ENCODE measurements around the gene ALKBH8. TPM values are rescaled to one million over a fixed set of nuclear protein-coding genes. Genes with fewer than 3 reads are reported as not detected.

ALKBH8 gene
- total RNA-seq, 1 donor from 2014 or later, result 13.0 TPM

DNA sequence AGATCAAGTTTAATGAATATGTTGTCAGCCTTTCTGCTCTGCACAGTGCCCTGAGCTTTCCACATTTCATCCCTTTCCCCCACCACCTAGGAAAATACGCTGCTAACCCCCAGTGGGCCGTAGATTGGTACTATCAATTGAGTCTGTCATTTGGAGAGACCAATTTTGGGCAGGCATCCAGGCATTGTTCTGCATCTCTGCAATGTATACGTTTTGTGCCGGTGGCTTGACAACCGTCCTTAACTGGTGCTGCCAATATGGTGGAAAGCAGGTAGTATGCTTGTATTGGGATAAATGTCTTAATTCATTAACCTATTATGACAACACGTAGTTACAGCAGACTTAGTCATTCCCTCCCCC lies 26.7 kb upstream of the ALKBH8 start:
- Histone ChIP-seq H3K9me3 (ENCODE audit: insufficient read depth, low read depth, low read length) (no peaks in the 10 kb centered on the region), H3K79me2 (ENCODE audit: insufficient read depth, low read length) (no peaks in the 10 kb centered on the region), H3K36me3 (ENCODE audit: insufficient read depth, low read length) (no peaks in the 10 kb centered on the region), H3K4me3 (ENCODE audit: insufficient read depth, low read depth, low read length) (peak overlapping the region; percentile 78), H2AFZ (ENCODE audit: low read depth, low read length) (peak overlapping the region; percentile 99), H3K27me3 (ENCODE audit: insufficient read depth, low read length) (peaks cover 53% of the 10 kb centered on the region), H4K20me1 (ENCODE audit: insufficient read depth, low read length) (no peaks in the 10 kb centered on the region), H3K4me1 (ENCODE audit: insufficient read depth, low read length) (peaks cover 13% of the 10 kb centered on the region), H3K27ac (ENCODE audit: low read depth, low read length) (no peak overlapping the region), H3K9ac (ENCODE audit: low read length) (no peak overlapping the region), H3K4me2 (ENCODE audit: low read length) (peak overlapping the region; percentile 100)
- DNase-seq (ENCODE audit: low read depth) (no peak), FAIRE-seq (no peak)
- no peaks in the 10 kb centered on the region for H3K9me3 Mint-ChIP-seq (ENCODE audit: unreplicated experiment)
- peak overlapping the region; percentile 85 for H3K4me3 Mint-ChIP-seq (ENCODE audit: unreplicated experiment)
- no peaks in the 10 kb centered on the region for H3K4me1 Mint-ChIP-seq (ENCODE audit: low read depth, unreplicated experiment)
- H3K27ac Mint-ChIP-seq (ENCODE audit: unreplicated experiment), result no peak overlapping the region
- H3K27me3 Mint-ChIP-seq (ENCODE audit: low read depth, unreplicated experiment), result peaks cover 72% of the 10 kb centered on the region
- no peak for TF ChIP-seq EZH2 (IDR thresholded peaks at IDR 0.05; ENCODE audit: insufficient read depth, low read length)
- TF ChIP-seq, protein P1, sequence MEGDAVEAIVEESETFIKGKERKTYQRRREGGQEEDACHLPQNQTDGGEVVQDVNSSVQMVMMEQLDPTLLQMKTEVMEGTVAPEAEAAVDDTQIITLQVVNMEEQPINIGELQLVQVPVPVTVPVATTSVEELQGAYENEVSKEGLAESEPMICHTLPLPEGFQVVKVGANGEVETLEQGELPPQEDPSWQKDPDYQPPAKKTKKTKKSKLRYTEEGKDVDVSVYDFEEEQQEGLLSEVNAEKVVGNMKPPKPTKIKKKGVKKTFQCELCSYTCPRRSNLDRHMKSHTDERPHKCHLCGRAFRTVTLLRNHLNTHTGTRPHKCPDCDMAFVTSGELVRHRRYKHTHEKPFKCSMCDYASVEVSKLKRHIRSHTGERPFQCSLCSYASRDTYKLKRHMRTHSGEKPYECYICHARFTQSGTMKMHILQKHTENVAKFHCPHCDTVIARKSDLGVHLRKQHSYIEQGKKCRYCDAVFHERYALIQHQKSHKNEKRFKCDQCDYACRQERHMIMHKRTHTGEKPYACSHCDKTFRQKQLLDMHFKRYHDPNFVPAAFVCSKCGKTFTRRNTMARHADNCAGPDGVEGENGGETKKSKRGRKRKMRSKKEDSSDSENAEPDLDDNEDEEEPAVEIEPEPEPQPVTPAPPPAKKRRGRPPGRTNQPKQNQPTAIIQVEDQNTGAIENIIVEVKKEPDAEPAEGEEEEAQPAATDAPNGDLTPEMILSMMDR (IDR thresholded peaks at IDR 0.05; ENCODE audit: insufficient read depth, low read depth, low read length), result no peak
- H3K36me3 Mint-ChIP-seq (ENCODE audit: low read depth, unreplicated experiment), result peaks cover 2% of the 10 kb centered on the region

DNA sequence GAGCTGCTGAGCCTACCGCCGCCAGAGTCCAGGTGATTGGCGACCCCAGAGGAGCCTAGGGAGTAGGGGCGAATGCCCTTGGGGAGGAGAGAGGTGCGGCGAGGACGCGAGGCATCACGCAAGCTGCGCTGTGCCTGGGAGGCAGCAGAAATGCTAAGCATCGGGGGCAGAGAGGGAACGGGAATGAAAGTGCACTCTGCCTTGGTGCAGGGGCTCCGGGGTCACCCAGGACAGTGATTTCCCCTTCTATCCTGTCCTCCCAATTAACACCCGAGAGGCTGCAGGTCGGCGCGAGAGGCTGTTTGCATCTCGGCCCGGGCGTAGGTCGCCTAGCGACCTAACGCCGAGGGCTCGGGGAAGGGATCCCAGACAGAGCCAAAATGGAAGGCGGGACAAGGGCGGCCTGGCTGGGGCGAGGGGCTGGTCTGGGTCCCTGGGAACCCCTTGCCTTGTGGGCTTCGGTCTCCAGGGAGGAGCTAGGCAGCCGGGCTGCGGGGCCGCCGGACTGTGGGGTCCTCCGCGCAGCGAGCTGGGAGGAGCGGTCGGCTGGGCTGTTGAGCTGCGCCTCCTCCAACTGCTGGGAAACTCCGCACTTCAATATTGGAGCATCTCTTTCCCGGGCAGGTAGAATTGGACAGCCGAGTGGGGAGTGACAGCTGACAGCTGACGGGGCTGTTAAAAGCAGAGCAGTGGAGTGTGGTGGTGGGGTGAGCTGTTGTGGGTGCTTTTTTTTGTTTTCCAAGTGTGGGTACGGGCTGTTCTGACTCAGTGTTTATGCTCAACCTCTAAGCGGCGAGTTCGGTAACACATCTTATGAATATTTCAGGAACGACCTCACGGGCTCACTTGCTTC lies 26.1 kb upstream of the ALKBH8 start:
- H3K9ac ChIP-seq (ENCODE audit: low read length), result peak overlapping the region; percentile 72
- peak overlapping the region; percentile 78 for H3K4me3 ChIP-seq (ENCODE audit: insufficient read depth, low read depth, low read length)
- peak overlapping the region; percentile 100 for H3K4me2 ChIP-seq (ENCODE audit: low read length)
- Mint-ChIP-seq H3K4me1 (ENCODE audit: low read depth, unreplicated experiment) (no peaks in the 10 kb centered on the region), H3K9me3 (ENCODE audit: unreplicated experiment) (no peaks in the 10 kb centered on the region), H3K27me3 (ENCODE audit: low read depth, unreplicated experiment) (peaks cover 69% of the 10 kb centered on the region), H3K27ac (ENCODE audit: unreplicated experiment) (peak overlapping the region; percentile 31), H3K36me3 (ENCODE audit: low read depth, unreplicated experiment) (peaks cover 2% of the 10 kb centered on the region), H3K4me3 (ENCODE audit: unreplicated experiment) (peak overlapping the region; percentile 85)
- H3K4me1 ChIP-seq (ENCODE audit: insufficient read depth, low read length), result peaks cover 13% of the 10 kb centered on the region
- H3K27ac ChIP-seq (ENCODE audit: low read depth, low read length), result no peak overlapping the region
- no peaks in the 10 kb centered on the region for H3K79me2 ChIP-seq (ENCODE audit: insufficient read depth, low read length)
- no peaks in the 10 kb centered on the region for H4K20me1 ChIP-seq (ENCODE audit: insufficient read depth, low read length)
- FAIRE-seq (no peak), DNase-seq (ENCODE audit: low read depth) (peak; percentile 21)
- H3K9me3 ChIP-seq (ENCODE audit: insufficient read depth, low read depth, low read length), result no peaks in the 10 kb centered on the region
- no peaks in the 10 kb centered on the region for H3K36me3 ChIP-seq (ENCODE audit: insufficient read depth, low read length)
- H2AFZ ChIP-seq (ENCODE audit: low read depth, low read length), result peak overlapping the region; percentile 99
- TF ChIP-seq, protein P1 (IDR thresholded peaks at IDR 0.05; ENCODE audit: insufficient read depth, low read depth, low read length), result no peak
- peak; percentile 58 for TF ChIP-seq EZH2 (IDR thresholded peaks at IDR 0.05; ENCODE audit: insufficient read depth, low read length)
- peaks cover 53% of the 10 kb centered on the region for H3K27me3 ChIP-seq (ENCODE audit: insufficient read depth, low read length)
